ENCODE data around the gene GID4.
A peak's percentile ranks its signal among the peaks of the same experiment; 100 is the strongest.

GID4 gene

GRCh38 chr17:18018411-18018921 is 20.7 kb upstream of the GID4 start:
- DNase-seq: no peak

DNA sequence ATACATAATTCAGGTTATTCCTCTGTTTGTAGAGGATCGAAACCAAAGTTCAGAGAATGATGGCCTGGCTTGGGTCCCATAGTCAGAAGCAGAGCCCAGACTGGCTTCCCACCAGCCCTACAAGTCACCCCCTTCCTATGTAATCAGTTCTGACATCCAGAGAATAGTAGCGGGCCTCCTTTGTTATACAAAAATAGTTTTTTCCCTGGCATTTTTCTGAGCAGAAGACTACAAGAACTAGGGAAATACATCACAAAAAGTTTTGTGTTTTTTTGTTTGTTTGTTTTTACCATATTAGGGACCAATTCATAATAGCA is 19.4 kb upstream of the GID4 start:
- no peak for DNase-seq

- DNase-seq: no peak
These were observed 18.2 kb upstream of the GID4 start for GRCh38 chr17:18020971-18021370.

DNA sequence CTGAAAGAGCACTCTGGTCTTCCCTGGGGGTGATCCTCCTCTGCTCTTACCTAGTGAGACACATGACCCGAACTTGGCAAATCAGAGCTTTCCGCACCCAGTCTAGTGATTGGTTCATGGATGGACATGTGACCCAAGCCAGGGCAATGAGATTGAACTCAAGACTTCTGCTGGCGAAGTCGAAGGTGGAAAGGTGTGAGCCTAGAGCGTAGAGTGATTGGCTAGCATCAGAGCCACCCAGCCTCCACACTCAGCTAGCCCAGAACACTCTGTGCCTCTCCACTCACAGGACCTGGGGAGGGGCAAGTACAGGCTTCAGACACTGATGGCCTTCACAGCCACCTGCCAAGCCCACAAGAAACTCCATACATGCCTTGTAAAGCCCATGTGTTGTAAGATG is 17.8 kb upstream of the GID4 start:
- DNase-seq: no peak

DNA sequence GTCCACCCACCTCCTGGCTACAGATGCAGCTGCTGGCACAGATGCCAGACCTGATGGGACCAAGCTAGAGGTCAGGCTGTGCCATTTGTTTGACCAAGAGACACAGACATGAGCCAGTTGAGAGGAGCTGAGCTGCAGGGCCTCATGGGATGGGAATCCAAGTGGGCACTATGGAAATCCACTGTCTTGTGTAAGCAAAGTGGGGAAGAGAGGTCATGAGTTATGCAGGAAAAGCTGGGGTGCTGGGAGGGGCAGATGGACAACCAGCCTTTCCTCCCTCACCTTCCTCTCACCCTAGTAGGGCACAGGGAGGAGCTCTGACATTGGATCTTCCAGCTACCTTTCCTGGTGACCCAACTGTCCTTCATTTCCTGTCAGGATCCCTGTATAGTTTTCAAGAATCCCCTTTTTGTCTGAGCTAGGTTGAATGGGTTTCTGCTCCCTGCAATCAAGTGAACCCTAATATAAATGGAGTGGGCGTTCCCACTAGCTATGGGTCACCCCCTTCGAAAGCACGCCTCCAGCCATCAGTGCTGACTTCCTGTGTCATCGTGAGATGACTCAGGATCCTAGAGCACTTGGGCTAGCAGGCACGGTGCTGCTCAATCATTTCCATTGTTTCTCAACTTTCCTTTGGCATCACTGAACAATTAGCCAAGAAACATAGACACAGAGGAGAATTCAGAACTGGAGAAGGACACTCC is 13.8 kb upstream of the GID4 start:
- DNase-seq: no peak

DNA sequence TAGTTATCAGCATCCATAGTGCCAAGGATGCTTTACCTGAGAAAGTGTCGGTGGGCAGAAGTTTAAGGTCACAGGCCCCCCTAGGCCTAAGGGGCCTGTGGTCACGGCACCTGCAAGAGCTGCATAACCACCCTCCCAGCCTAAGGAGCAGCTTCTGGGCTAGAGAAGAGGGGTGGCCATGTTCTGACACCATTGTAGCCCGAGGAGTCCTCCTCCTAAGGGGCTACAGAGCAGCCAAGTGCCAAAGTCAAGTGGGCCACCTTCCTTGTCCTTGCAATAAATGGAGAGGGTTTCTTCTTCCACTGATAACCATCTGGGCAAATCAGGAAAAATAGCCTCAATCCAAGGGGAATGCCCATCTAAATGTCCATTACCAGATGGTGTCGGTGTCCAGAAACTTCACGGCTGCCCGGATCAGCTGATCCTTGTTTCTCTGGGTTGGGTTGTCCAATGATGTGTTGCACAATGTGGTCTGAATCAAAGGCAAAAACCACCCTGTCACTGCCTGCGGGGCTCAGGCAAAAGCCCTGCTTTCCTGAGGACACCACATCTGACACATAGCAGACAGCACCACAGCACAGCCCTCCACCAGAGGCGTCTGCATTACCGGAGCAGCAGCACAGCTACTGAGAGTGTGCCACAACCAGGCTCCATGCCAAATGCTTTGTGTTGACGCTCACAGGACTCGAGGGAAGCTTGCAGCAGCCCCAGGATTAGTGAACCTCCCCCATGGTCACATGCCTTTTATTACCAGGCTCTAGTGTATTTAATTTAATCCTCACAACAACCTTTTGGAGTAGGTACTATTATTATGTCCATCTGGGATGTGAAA is 13.0 kb upstream of the GID4 start:
- no peak for DNase-seq

DNA sequence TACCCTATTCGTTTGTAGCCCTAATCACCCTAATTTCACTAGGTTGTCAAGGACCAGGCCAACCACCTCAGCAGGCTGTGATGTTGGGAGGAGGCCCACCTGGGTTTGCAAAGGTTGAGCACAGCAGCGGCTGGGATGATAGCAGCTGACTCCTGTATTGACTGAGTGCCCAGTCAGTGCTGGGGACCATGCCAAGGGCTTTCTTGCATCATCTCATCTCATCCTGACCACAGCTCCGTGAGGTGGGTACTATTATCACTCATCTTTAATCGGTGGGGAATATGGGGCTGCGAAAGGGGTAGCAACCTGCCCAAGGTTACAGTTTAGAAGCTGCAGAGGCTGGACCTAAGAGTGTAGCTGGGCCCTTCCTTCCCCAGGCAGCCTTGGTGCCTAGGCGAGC is 11.9 kb upstream of the GID4 start:
- no peak for DNase-seq

DNA sequence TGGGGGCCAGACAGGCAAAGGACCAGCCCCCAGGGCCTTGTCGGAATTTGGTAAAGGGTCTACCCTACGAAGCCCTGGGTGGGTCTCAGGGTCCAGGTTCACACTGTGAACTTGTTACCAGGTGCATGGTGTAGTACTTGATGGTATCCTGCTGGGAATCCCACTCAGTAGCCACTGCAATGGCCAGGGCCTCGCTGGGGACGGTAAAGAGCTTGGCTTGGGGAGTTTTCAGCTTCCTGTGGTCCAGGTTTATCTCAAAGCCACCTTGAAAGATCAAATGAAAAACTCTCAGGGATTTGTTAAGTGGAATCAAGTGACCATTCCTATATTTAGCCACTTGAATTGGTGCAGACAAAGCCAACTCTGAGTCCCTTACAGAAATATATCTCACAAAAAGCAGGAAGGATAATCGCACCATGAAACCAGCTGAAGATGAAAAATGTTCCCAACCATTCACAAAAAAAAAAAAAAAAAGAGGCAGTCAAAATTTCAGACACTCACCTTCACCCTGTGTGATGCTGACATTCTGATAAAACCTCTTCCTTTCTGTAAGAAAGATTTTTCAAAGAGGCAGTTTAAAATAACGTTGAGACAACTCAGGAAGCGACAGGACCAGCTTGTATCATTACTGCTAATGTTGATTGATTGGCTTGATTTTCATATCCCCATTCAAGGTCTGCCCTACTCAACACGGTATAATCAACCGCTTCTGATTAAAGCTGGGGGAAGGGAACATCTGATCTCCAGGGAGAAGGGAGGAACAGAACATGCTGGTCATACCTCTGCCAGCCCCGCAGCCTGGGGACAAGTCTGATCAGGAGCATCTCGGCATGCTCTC is 10.9 kb upstream of the GID4 start:
- DNase-seq: no peak

- no peak for DNase-seq
These were observed 10.2 kb upstream of the GID4 start for GRCh38 chr17:18028952-18029540.

GRCh38 chr17:18031955-18032354 is 7.3 kb upstream of the GID4 start:
- DNase-seq: no peak

- no peak for DNase-seq
These were observed 5.6 kb upstream of the GID4 start for GRCh38 chr17:18033442-18034099.

GRCh38 chr17:18035704-18036103 is 3.5 kb upstream of the GID4 start:
- DNase-seq: no peak

DNA sequence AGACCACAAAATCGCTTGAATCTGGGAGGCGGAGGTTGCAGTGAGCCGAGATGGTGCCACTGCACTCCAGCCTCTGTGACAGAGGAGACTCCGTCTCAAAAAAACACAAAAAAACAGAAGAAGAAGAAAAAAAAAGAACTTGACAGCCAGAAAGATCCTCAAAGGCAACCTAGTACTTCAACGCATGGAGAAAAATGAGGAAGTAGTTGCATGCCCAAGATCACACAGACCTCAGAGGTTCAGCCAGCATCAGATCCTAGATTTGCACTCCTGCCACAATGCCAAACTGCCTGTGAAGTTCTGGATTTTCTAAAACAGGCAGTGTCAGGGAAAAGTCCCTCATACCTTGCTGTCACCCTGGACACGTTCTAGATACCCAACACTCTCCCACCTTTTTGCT is 1.7 kb upstream of the GID4 start:
- no peak for DNase-seq

DNA sequence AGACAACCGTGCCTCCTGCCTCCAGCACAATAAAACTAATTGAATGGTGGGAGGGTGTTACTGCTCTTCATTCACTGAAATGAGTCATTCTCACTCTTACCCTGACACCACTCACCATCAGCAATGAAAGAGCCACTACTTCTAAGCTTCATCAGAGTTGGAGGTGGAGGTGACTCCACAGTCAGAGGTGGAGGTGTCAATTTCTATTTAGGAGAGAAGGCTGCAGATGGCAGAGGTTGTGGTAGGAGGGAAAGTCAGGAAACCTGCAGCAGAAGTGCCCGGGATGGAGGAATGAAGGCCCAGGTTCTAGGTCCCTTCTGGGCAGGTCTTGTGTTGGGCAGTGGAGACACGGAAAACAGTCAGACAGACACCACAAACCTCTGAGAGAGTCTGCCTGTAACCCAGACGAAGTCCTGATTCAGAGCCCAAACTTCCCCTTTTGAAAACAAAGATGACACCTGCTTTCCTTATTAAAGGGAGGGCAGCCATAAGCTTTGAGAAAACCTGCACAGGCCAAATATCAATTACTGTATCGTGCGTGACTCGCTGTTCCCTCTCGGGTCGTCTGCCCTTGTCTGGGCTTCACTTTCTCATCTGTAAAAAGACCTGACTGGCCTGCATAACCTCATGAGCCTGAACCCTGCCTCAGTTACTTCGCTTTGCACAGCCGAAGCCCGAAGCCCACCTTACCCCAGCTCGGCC is 908 bp upstream of the GID4 start:
- peak; percentile 7 for DNase-seq

- no peak for DNase-seq
These were observed 490 bp downstream of the GID4 start for GRCh38 chr17:18039535-18040260.

DNA sequence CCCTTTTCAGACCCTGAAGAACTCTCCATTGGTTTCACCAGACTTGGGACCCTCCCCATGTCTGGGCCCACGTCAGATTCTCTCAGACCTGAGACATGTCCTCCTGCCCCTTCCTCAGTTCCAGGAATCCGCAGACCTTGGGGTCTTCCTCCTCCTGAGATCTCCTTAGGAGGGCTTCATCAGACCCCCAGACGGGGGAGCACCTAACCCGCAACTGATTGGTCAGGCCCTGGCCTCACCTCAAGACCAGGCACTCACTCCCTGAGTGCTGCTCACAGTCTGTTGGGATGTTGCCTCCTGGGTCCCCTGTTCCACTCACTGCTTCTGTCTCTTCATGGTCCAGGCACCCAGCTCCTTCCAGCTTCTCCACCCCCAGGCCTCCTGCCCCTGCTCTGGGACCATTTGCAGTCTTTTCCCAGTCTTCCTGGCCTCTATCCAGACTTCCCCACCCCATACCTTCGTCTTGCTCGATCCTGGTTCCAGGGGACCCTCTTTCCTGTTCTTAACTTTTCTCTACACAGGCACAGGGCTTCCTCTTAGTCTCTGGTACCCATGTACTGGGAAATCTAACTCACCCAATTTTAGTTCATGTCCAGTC is 1.2 kb downstream of the GID4 start:
- DNase-seq: no peak

- no peak for DNase-seq
These were observed 2.6 kb downstream of the GID4 start for GRCh38 chr17:18041776-18042175.

DNA sequence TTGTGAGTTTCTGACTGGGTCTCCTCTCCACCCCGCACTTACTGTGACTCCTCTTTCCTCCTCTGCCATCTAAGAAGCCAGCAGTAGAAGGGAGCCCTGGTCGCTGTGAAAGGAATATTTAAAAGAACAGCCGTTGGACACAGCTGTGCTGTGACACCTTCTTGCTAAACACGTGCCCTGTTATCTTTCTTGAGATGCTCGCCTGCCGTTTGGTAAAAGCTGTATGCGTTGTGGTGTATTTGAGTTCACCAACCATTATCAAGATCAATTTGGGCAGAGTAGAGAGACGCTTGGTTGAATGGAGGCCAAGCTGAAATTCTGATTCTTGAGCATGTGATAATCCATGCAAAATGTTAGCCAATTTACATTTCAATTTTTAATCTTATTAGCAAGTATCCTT is 3.8 kb downstream of the GID4 start:
- no peak for DNase-seq

DNA sequence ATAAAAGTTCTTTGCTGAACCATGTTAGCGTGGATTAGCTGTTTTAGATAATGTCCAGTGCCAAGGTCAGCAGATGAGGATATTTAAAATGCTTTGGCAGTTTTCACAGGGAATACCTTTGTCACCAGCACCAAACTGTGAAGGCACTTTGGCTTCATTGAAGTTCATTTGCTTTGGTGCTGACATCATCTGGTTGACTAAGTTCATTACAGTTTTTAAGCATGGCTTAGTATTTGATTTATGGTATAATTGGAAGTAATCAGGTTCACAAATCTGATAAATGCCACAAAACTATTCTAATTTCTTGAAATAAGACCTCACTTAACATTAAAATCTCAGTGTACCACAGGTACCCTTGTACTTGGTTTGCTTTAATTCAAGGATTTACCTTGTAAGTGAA is 4.3 kb downstream of the GID4 start:
- no peak for DNase-seq

- no peak for DNase-seq
These were observed 5.4 kb downstream of the GID4 start for GRCh38 chr17:18044609-18045008.

All from stimulated activated CD4-positive, alpha-beta T cell treated with anti-CD3 and anti-CD28 coated beads, Interleukin-4, amount 100 ng/mL, for 1 hour (primary cell).